WTC11 (cell line): ENCODE data around the gene SINHCAF.

Experiments
- IRF1 ChIP-seq: sonication (generic); formaldehyde crosslinking; IDR thresholded peaks from 2 replicates; pipeline ENCODE4 v1.8.0; 2023; ENCODE audit warnings: missing genetic modification reagents
- JUN ChIP-seq: sonication (generic); formaldehyde crosslinking; IDR thresholded peaks from 2 replicates; pipeline ENCODE4 v1.8.0; 2023; ENCODE audit warnings: mild to moderate bottlenecking, missing genetic modification reagents
- KAT7 ChIP-seq: sonication (generic); formaldehyde crosslinking; IDR thresholded peaks from 2 replicates; pipeline ENCODE4 v1.8.1; 2023; ENCODE audit warnings: missing genetic modification reagents, mild to moderate bottlenecking, borderline replicate concordance
- MAX ChIP-seq: sonication (generic); formaldehyde crosslinking; IDR thresholded peaks from 2 replicates; pipeline ENCODE4 v1.8.0; 2022; ENCODE audit warnings: mild to moderate bottlenecking, missing genetic modification reagents

- TF ChIP-seq MAX (CRISPR knock-in tag) (no peak), JUN (CRISPR knock-in tag) (no peak), KAT7 (no peak), IRF1 (CRISPR knock-in tag) (no peak)
Measured at GRCh38 chr12:31275491-31275890, 50.5 kb downstream of the SINHCAF start.
